ENCODE measurements around the gene RFX2.

- TF ChIP-seq TAF1 (IDR thresholded peaks at IDR 0.05; ENCODE audit: borderline replicate concordance, low read depth, low read length) (no peak), POLR2A (IDR thresholded peaks at IDR 0.05; ENCODE audit: low read depth, low read length) (no peak)
Measured at GRCh38 chr19:6108721-6109633, 1.3 kb downstream of the RFX2 start.
